OCI-LY3 (cell line): Measurements from ENCODE around the gene HERC3.

Source experiments
- H2AFZ ChIP-seq: fragments of 200-600, 300-600 bp; shearing (Covaris generic); 2 replicates; pipeline ENCODE4 v1.6.0; 2014; ENCODE audit warnings: antibody characterized with exemption, low read depth, low read length
- H3K27ac ChIP-seq: fragments of 200-600, 300-600 bp; sonication (generic); 2 replicates; pipeline ENCODE4 v1.5.1; 2014; ENCODE audit warnings: mild to moderate bottlenecking, low read length, moderate library complexity, mixed read lengths
- H3K27me3 ChIP-seq: fragments of 200-600, 300-600 bp; sonication (generic); 2 replicates; pipeline ENCODE4 v1.6.1; 2014; ENCODE audit warnings: low read depth, low read length, mixed read lengths
- H3K36me3 ChIP-seq: fragments of 200-600, 300-600 bp; sonication (generic); replicated peaks from 2 replicates; pipeline ENCODE3; 2014; ENCODE audit warnings: low read depth, low read length, mixed read lengths
- H3K4me1 ChIP-seq: fragments of 300-600, 200-600 bp; sonication (generic); 2 replicates; pipeline ENCODE4 v1.6.1; 2014; ENCODE audit warnings: low read length, mixed read lengths
- H3K4me2 ChIP-seq: fragments of 200-600, 300-600 bp; sonication (generic); 2 replicates; pipeline ENCODE4 v1.6.1; 2014; ENCODE audit warnings: low read length, mixed read lengths
- H3K4me3 ChIP-seq: fragments of 300-600, 200-600 bp; sonication (generic); 2 replicates; pipeline ENCODE4 v1.5.1; 2014; ENCODE audit warnings: antibody characterized with exemption, mild to moderate bottlenecking, low read length, moderate library complexity
- H3K79me2 ChIP-seq: fragments of 300-600, 200-600 bp; shearing (Covaris generic); 2 replicates; pipeline ENCODE4 v1.6.1; 2014; ENCODE audit warnings: mild to moderate bottlenecking, low read length, mixed read lengths
- H3K9ac ChIP-seq: fragments of 300-600, 200-600 bp; shearing (Covaris generic); 2 replicates; pipeline ENCODE4 v1.6.0; 2014; ENCODE audit warnings: mild to moderate bottlenecking, low read length, moderate library complexity
- H3K9me3 ChIP-seq: fragments of 200-600, 300-600 bp; shearing (Covaris generic); 2 replicates; pipeline ENCODE4 v1.6.1; 2014; ENCODE audit warnings: low read length, mixed read lengths; ENCODE audit not compliant: insufficient read depth
- H4K20me1 ChIP-seq: fragments of 200-600, 300-600 bp; sonication (generic); 2 replicates; pipeline ENCODE4 v1.6.1; 2016; ENCODE audit warnings: low read length, mixed read lengths; ENCODE audit not compliant: insufficient read depth
- CTCF ChIP-seq: fragments of 200-600, 300-600 bp; sonication (generic); IDR thresholded peaks from 2 replicates; pipeline ENCODE4 v1.5.1; 2014; ENCODE audit warnings: antibody characterized with exemption, low read length, low read depth
- EZH2phosphoT487 ChIP-seq: fragments of 200-600 bp; shearing (Covaris generic); IDR thresholded peaks from 2 replicates; pipeline ENCODE4 v1.6.1; 2018; ENCODE audit warnings: antibody characterized with exemption, mixed run types, low read depth

Gene HERC3

DNA sequence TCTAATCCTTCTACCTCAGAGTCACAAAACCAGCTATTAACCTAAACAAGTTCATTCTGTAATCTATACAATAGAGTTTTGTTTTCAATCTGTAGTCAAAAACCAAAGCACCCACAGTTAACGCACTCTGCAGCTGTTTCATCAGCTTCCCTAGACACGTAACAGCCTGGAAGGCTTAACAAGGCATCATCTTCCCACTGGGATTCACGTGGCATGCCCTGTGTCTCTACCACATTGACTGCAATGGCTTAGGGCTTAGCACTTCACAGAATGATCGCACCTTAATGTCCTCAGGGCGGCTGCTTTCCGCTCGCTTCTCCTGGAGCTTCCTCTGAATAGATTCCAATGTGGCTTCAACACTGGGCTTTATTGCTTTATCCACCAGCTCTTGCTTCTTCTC, 155.1 kb downstream of the HERC3 start:
- no peaks in the 10 kb centered on the region for H3K9me3 ChIP-seq

DNA sequence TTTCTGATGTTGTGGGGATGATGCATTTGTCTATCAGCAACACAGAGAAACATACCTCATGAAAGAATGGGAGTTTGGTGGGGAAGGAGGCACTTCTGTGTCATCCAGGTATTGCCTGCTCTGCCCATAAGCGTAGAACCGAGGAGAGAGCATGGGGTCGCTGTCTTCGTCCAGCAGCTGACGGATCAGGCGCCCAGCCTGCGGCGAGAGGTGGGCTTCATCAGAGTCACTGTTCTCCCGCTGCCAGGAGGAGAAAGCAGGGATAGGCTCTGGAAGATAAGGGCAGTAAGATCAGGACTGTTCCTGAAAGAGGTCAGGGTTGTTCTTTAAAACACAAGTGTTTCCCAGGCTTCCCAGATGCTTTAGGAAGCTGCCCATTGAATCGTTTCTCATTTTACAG, 158.1 kb downstream of the HERC3 start:
- Histone ChIP-seq H3K4me1 (peaks cover 28% of the 10 kb centered on the region), H3K79me2 (no peaks in the 10 kb centered on the region), H3K4me2 (no peak overlapping the region), H3K27ac (no peak overlapping the region), H3K36me3 (peaks cover 25% of the 10 kb centered on the region), H3K9ac (no peak overlapping the region), H3K9me3 (no peaks in the 10 kb centered on the region), H3K27me3 (0 out of 2 replicates have a peak, but pooled peaks cover 6% of the 10 kb centered on the region), H3K4me3 (no peak overlapping the region), H2AFZ (no peak overlapping the region), H4K20me1 (peaks cover 4% of the 10 kb centered on the region; the same call in 1 of the 2 replicates)
- no peak for TF ChIP-seq EZH2phosphoT487
- no peak for TF ChIP-seq CTCF

More for the DNA sequence above, 155.1 kb downstream of the HERC3 start:
- TF ChIP-seq EZH2phosphoT487 (no peak), CTCF (no peak)
- Histone ChIP-seq H3K4me2 (no peak overlapping the region), H3K36me3 (peaks cover 25% of the 10 kb centered on the region), H3K27ac (no peak overlapping the region), H4K20me1 (no peaks in the 10 kb centered on the region), H3K4me1 (peaks cover 7% of the 10 kb centered on the region), H3K27me3 (no peaks in the 10 kb centered on the region), H2AFZ (no peak overlapping the region), H3K79me2 (no peaks in the 10 kb centered on the region), H3K4me3 (no peak overlapping the region), H3K9ac (no peak overlapping the region)

- Histone ChIP-seq H4K20me1 (peaks cover 4% of the 10 kb centered on the region; the same call in 1 of the 2 replicates), H3K9me3 (no peaks in the 10 kb centered on the region), H3K27ac (no peak overlapping the region), H3K9ac (no peak overlapping the region), H3K4me1 (peaks cover 28% of the 10 kb centered on the region), H3K4me2 (peak overlapping the region; percentile 4; the same call in 1 of the 2 replicates), H3K4me3 (no peak overlapping the region), H3K79me2 (no peaks in the 10 kb centered on the region), H3K36me3 (peaks cover 25% of the 10 kb centered on the region), H2AFZ (no peak overlapping the region), H3K27me3 (0 out of 2 replicates have a peak, but pooled peaks cover 6% of the 10 kb centered on the region)
- TF ChIP-seq EZH2phosphoT487 (no peak), CTCF (no peak)
Observed at GRCh38 chr4:88751258-88752075, 159.2 kb downstream of the HERC3 start.

DNA sequence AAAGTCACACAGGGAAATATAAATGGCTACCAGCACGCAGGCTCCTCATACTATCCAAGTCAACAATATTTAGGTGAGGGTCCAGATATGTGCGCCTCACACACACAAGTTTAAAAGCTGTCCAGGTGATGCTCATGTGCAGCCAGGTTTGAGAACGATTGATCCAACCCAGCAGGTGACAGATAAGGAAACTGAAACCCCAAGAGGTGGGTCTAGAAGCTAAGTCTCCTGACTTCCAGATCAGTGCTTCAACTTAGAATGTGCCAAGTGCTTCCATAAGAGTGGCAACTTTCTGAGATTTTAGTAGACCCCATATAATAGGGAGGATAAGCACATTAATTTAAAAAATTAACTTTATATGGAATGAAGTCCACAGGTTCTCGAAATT, 159.8 kb downstream of the HERC3 start:
- Histone ChIP-seq H3K4me2 (peak overlapping the region; percentile 4; the same call in 1 of the 2 replicates), H3K4me1 (peaks cover 28% of the 10 kb centered on the region), H3K27me3 (0 out of 2 replicates have a peak, but pooled peaks cover 6% of the 10 kb centered on the region), H3K27ac (no peak overlapping the region), H3K9ac (no peak overlapping the region), H3K4me3 (no peak overlapping the region), H2AFZ (no peak overlapping the region), H3K9me3 (no peaks in the 10 kb centered on the region), H3K36me3 (peaks cover 24% of the 10 kb centered on the region), H4K20me1 (peaks cover 4% of the 10 kb centered on the region; the same call in 1 of the 2 replicates), H3K79me2 (no peaks in the 10 kb centered on the region)
- no peak for TF ChIP-seq EZH2phosphoT487
- no peak for TF ChIP-seq CTCF
